Fibroblast of lung (primary cell): ENCODE data around the gene CC2D1A. TPM values are rescaled to one million over a fixed set of nuclear protein-coding genes. Genes with fewer than 3 reads are reported as not detected.
"Not testable (repeated sequence)": the region's sequence is repeated elsewhere in the genome, so short reads cannot be mapped to it uniquely, and the experiment has no call there.

Source experiments
- DNase-seq, 2 donors: peaks; one replicate each; pipeline versions ENCODE4 v3.0.0 to v3.0.0-alpha.2; 2010; ENCODE audit warnings: low read depth in 2 of 2
- H2AFZ ChIP-seq: 2 replicates; pipeline ENCODE4 v1.5.1; 2012; ENCODE audit warnings: low read length, control low read depth, inconsistent platforms
- H3K27ac ChIP-seq: 2 replicates; pipeline ENCODE4 v1.5.1; 2011; ENCODE audit warnings: low read length, control low read depth; ENCODE audit not compliant: insufficient read depth
- H3K27me3 ChIP-seq: 2 replicates; pipeline ENCODE4 v1.5.1; 2011; ENCODE audit warnings: mild to moderate bottlenecking, low read length; ENCODE audit not compliant: control insufficient read depth, insufficient read depth
- H3K36me3 ChIP-seq: 2 replicates; pipeline ENCODE4 v1.5.1; 2011; ENCODE audit warnings: low read length; ENCODE audit not compliant: control insufficient read depth, insufficient read depth
- H3K4me1 ChIP-seq: 2 replicates; pipeline ENCODE4 v1.5.1; 2011; ENCODE audit warnings: low read length; ENCODE audit not compliant: control insufficient read depth, insufficient read depth; ENCODE audit errors: extremely low read depth
- H3K4me2 ChIP-seq: 2 replicates; pipeline ENCODE4 v1.5.1; 2011; ENCODE audit warnings: low read length, control low read depth; ENCODE audit not compliant: insufficient read depth; ENCODE audit errors: extremely low read depth
- H3K4me3 ChIP-seq, 4 experiments: fragments of 200-600 bp in 1 of 4; sonication (generic) in 1 of 4; replicated peaks in 1 of 4; 2 replicates each; pipeline ENCODE4 v1.5.1; 2011 to 2016; ENCODE audit warnings: low read length in 4 of 4, low read depth in 3 of 4, mild to moderate bottlenecking in 3 of 4, control low read depth in 2 of 4, inconsistent platforms in 1 of 4, mixed read lengths in 1 of 4; ENCODE audit not compliant: insufficient read depth in 1 of 4; ENCODE audit errors: control extremely low read depth in 1 of 4
- H3K79me2 ChIP-seq: 2 replicates; pipeline ENCODE4 v1.5.1; 2012; ENCODE audit warnings: mild to moderate bottlenecking, low read length, inconsistent platforms; ENCODE audit not compliant: control insufficient read depth, insufficient read depth
- H3K9ac ChIP-seq: 2 replicates; pipeline ENCODE4 v1.5.1; 2011; ENCODE audit warnings: mild to moderate bottlenecking, low read length, control low read depth; ENCODE audit not compliant: insufficient read depth
- H3K9me3 ChIP-seq: 2 replicates; pipeline ENCODE4 v1.5.1; 2012; ENCODE audit warnings: low read depth, low read length; ENCODE audit not compliant: control insufficient read depth, insufficient read depth
- H4K20me1 ChIP-seq: 2 replicates; pipeline ENCODE4 v1.5.1; 2011; ENCODE audit warnings: low read length; ENCODE audit not compliant: control insufficient read depth, insufficient read depth; ENCODE audit errors: extremely low read depth
- CTCF ChIP-seq, 2 donors: IDR thresholded peaks in 1 of 2; conservative IDR thresholded peaks in 1 of 2; 1 replicate in 1 of 2; 2 replicates in 1 of 2; pipeline ENCODE4 v1.5.1; 2011 to 2012; ENCODE audit warnings: low read length in 2 of 2, control low read depth in 1 of 2, inconsistent platforms in 1 of 2, low read depth in 1 of 2, mild to moderate bottlenecking in 1 of 2
- EZH2 ChIP-seq: IDR thresholded peaks from 2 replicates; pipeline ENCODE4 v1.5.1; 2012; ENCODE audit warnings: low read length, control low read depth, mild to moderate bottlenecking; ENCODE audit errors: missing control alignments
- polyA plus RNA-seq, 2 donors: library from polyadenylated mRNA; depleted of rRNA in 1 of 2; stranded (reverse) in 1 of 2; unstranded in 1 of 2; fragments of >200 nt; gene quantifications; 2 replicates each; pipeline ENCODE4 v1.2.1, GENCODE V29; 2011 to 2012; ENCODE audit warnings: missing spikeins in 1 of 2
- total RNA-seq: library from RNA; depleted of rRNA; stranded (reverse); fragments of >200 nt; gene quantifications from 2 replicates; pipeline ENCODE4 v1.2.1, GENCODE V29; 2014

Gene CC2D1A
- total and polyA plus RNA-seq, 2 donors (not counting 1 experiment from before 2014, with no cell fraction given): 7.0 to 10.6 TPM

GRCh38 chr19:13968383-13968935 lies 62.5 kb downstream of the CC2D1A start:
- Histone ChIP-seq H4K20me1 (no peaks in the 10 kb centered on the region), H3K27me3 (no peaks in the 10 kb centered on the region), H3K4me3 (no peak overlapping the region), H3K9ac (no peak overlapping the region), H3K36me3 (peaks cover 18% of the 10 kb centered on the region), H3K79me2 (no peaks in the 10 kb centered on the region), H2AFZ (no peak overlapping the region), H3K4me1 (no peaks in the 10 kb centered on the region), H3K9me3 (no peaks in the 10 kb centered on the region), H3K4me2 (no peak overlapping the region), H3K27ac (no peak overlapping the region)
- TF ChIP-seq CTCF (conservative IDR thresholded peaks at IDR 0.05 in 1 of 2, IDR thresholded peaks at IDR 0.05 in 1 of 2; ENCODE audit: low read depth in 1 of 2, low read length in 2 of 2): no peak
- no peak for TF ChIP-seq EZH2
- DNase-seq: no peak

GRCh38 chr19:13968999-13969398 lies 63.0 kb downstream of the CC2D1A start:
- H3K4me3 ChIP-seq: no peak overlapping the region
- peaks cover 16% of the 10 kb centered on the region for H3K36me3 ChIP-seq
- no peak overlapping the region for H2AFZ ChIP-seq
- TF ChIP-seq EZH2 (no peak), CTCF (conservative IDR thresholded peaks at IDR 0.05 in 1 of 2, IDR thresholded peaks at IDR 0.05 in 1 of 2; ENCODE audit: low read depth in 1 of 2, low read length in 2 of 2) (no peak)
- no peaks in the 10 kb centered on the region for H3K27me3 ChIP-seq
- H3K4me2 ChIP-seq: no peak overlapping the region
- H3K9me3 ChIP-seq: no peaks in the 10 kb centered on the region
- no peaks in the 10 kb centered on the region for H4K20me1 ChIP-seq
- no peak overlapping the region for H3K9ac ChIP-seq
- H3K27ac ChIP-seq: no peak overlapping the region
- DNase-seq: no peak
- no peaks in the 10 kb centered on the region for H3K79me2 ChIP-seq
- H3K4me1 ChIP-seq: no peaks in the 10 kb centered on the region

- no peak overlapping the region for H3K27ac ChIP-seq
- H3K27me3 ChIP-seq: no peaks in the 10 kb centered on the region
- no peak overlapping the region for H3K9ac ChIP-seq
- H3K4me2 ChIP-seq: no peak overlapping the region
- H3K4me1 ChIP-seq: no peaks in the 10 kb centered on the region
- H3K4me3 ChIP-seq: no peak overlapping the region
- no peaks in the 10 kb centered on the region for H3K79me2 ChIP-seq
- peaks cover 16% of the 10 kb centered on the region for H3K36me3 ChIP-seq
- no peaks in the 10 kb centered on the region for H4K20me1 ChIP-seq
- H2AFZ ChIP-seq: no peak overlapping the region
- no peaks in the 10 kb centered on the region for H3K9me3 ChIP-seq
- no peak for DNase-seq
- TF ChIP-seq CTCF (conservative IDR thresholded peaks at IDR 0.05 in 1 of 2, IDR thresholded peaks at IDR 0.05 in 1 of 2; ENCODE audit: low read depth in 1 of 2, low read length in 2 of 2) (no peak), EZH2 (no peak)
These were observed 63.9 kb downstream of the CC2D1A start for GRCh38 chr19:13969897-13970296.

GRCh38 chr19:13971868-13972267 lies 65.9 kb downstream of the CC2D1A start:
- H4K20me1 ChIP-seq, DNase-seq, H2AFZ ChIP-seq, H3K4me1 ChIP-seq, H3K27ac ChIP-seq, H3K79me2 ChIP-seq, H3K27me3 ChIP-seq, H3K4me2 ChIP-seq, H3K9ac ChIP-seq, H3K4me3 ChIP-seq, H3K9me3 ChIP-seq: not testable (repeated sequence)
- peaks cover 10% of the 10 kb centered on the region for H3K36me3 ChIP-seq
